OCI-LY3 (cell line): ENCODE results near the gene TRDMT1.

Experiments
- H2AFZ ChIP-seq: fragments of 200-600, 300-600 bp; shearing (Covaris generic); 2 replicates; pipeline ENCODE4 v1.6.0; 2014; ENCODE audit warnings: antibody characterized with exemption, low read depth, low read length
- H3K27ac ChIP-seq: fragments of 200-600, 300-600 bp; sonication (generic); 2 replicates; pipeline ENCODE4 v1.5.1; 2014; ENCODE audit warnings: mild to moderate bottlenecking, low read length, moderate library complexity, mixed read lengths
- H3K27me3 ChIP-seq: fragments of 200-600, 300-600 bp; sonication (generic); 2 replicates; pipeline ENCODE4 v1.6.1; 2014; ENCODE audit warnings: low read depth, low read length, mixed read lengths
- H3K36me3 ChIP-seq: fragments of 200-600, 300-600 bp; sonication (generic); replicated peaks from 2 replicates; pipeline ENCODE3; 2014; ENCODE audit warnings: low read depth, low read length, mixed read lengths
- H3K4me1 ChIP-seq: fragments of 300-600, 200-600 bp; sonication (generic); 2 replicates; pipeline ENCODE4 v1.6.1; 2014; ENCODE audit warnings: low read length, mixed read lengths
- H3K4me2 ChIP-seq: fragments of 200-600, 300-600 bp; sonication (generic); 2 replicates; pipeline ENCODE4 v1.6.1; 2014; ENCODE audit warnings: low read length, mixed read lengths
- H3K4me3 ChIP-seq: fragments of 300-600, 200-600 bp; sonication (generic); 2 replicates; pipeline ENCODE4 v1.5.1; 2014; ENCODE audit warnings: antibody characterized with exemption, mild to moderate bottlenecking, low read length, moderate library complexity
- H3K79me2 ChIP-seq: fragments of 300-600, 200-600 bp; shearing (Covaris generic); 2 replicates; pipeline ENCODE4 v1.6.1; 2014; ENCODE audit warnings: mild to moderate bottlenecking, low read length, mixed read lengths
- H3K9ac ChIP-seq: fragments of 300-600, 200-600 bp; shearing (Covaris generic); 2 replicates; pipeline ENCODE4 v1.6.0; 2014; ENCODE audit warnings: mild to moderate bottlenecking, low read length, moderate library complexity
- H3K9me3 ChIP-seq: fragments of 200-600, 300-600 bp; shearing (Covaris generic); 2 replicates; pipeline ENCODE4 v1.6.1; 2014; ENCODE audit warnings: low read length, mixed read lengths; ENCODE audit not compliant: insufficient read depth
- H4K20me1 ChIP-seq: fragments of 200-600, 300-600 bp; sonication (generic); 2 replicates; pipeline ENCODE4 v1.6.1; 2016; ENCODE audit warnings: low read length, mixed read lengths; ENCODE audit not compliant: insufficient read depth
- EZH2phosphoT487 ChIP-seq: fragments of 200-600 bp; shearing (Covaris generic); IDR thresholded peaks from 2 replicates; pipeline ENCODE4 v1.6.1; 2018; ENCODE audit warnings: antibody characterized with exemption, mixed run types, low read depth
- TF ChIP-seq, protein P1 (sequence below): fragments of 200-600, 300-600 bp; sonication (generic); IDR thresholded peaks from 2 replicates; pipeline ENCODE4 v1.5.1; 2014; ENCODE audit warnings: antibody characterized with exemption, low read length, low read depth

The TRDMT1 gene

DNA sequence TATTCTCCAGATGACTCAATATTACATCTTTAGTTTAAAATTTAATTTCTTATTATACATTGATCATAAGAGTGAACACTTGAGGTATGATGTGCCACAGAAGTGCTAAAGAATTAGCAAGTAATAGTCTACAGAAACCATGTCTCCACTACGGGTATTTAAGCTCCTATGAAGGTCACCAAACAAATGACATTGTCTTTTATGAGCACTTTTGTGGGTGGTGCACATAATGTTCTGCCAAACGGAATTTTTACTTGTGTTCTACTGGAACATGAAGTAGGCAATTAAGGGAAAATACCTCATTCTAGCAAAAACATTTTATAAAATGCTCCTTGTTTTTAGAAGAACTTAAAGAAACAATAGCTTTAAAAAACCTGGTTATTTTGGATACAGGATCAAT is 44.4 kb downstream of the TRDMT1 start:
- Histone ChIP-seq H3K36me3 (no peaks in the 10 kb centered on the region), H2AFZ (no peak overlapping the region), H3K4me1 (no peaks in the 10 kb centered on the region), H3K27me3 (no peaks in the 10 kb centered on the region), H3K9me3 (no peaks in the 10 kb centered on the region), H3K4me2 (no peak overlapping the region), H3K79me2 (no peaks in the 10 kb centered on the region), H4K20me1 (no peaks in the 10 kb centered on the region), H3K4me3 (no peak overlapping the region), H3K9ac (no peak overlapping the region), H3K27ac (no peak overlapping the region)
- TF ChIP-seq EZH2phosphoT487 = no peak
- TF ChIP-seq, protein P1, sequence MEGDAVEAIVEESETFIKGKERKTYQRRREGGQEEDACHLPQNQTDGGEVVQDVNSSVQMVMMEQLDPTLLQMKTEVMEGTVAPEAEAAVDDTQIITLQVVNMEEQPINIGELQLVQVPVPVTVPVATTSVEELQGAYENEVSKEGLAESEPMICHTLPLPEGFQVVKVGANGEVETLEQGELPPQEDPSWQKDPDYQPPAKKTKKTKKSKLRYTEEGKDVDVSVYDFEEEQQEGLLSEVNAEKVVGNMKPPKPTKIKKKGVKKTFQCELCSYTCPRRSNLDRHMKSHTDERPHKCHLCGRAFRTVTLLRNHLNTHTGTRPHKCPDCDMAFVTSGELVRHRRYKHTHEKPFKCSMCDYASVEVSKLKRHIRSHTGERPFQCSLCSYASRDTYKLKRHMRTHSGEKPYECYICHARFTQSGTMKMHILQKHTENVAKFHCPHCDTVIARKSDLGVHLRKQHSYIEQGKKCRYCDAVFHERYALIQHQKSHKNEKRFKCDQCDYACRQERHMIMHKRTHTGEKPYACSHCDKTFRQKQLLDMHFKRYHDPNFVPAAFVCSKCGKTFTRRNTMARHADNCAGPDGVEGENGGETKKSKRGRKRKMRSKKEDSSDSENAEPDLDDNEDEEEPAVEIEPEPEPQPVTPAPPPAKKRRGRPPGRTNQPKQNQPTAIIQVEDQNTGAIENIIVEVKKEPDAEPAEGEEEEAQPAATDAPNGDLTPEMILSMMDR = no peak

DNA sequence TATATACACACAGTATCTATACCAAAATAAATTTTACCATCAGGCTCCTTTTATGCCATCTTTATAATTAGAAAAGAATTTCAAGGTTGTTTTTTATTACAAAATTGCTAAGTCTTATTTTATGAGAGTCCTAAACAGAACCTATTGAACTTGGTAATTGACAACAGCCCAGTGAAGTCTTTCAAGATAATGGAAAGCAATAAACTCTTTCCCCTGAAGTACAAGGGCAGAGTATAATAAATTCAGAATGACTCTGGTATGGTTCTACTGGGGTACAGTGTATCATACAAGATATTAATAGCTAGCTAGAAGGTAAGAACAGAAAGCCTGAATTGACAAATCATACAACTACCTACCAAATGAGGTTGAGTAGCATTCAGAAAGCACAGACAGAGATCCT is 45.6 kb downstream of the TRDMT1 start:
- H3K36me3 ChIP-seq = no peaks in the 10 kb centered on the region
- no peaks in the 10 kb centered on the region for H3K79me2 ChIP-seq
- H3K4me1 ChIP-seq = no peaks in the 10 kb centered on the region
- no peak overlapping the region for H3K4me3 ChIP-seq
- no peaks in the 10 kb centered on the region for H4K20me1 ChIP-seq
- no peak overlapping the region for H3K27ac ChIP-seq
- H3K4me2 ChIP-seq = no peak overlapping the region
- H3K9ac ChIP-seq = no peak overlapping the region
- no peak overlapping the region for H2AFZ ChIP-seq
- no peak for TF ChIP-seq EZH2phosphoT487
- TF ChIP-seq, protein P1 = no peak
- H3K9me3 ChIP-seq = no peaks in the 10 kb centered on the region
- no peaks in the 10 kb centered on the region for H3K27me3 ChIP-seq

DNA sequence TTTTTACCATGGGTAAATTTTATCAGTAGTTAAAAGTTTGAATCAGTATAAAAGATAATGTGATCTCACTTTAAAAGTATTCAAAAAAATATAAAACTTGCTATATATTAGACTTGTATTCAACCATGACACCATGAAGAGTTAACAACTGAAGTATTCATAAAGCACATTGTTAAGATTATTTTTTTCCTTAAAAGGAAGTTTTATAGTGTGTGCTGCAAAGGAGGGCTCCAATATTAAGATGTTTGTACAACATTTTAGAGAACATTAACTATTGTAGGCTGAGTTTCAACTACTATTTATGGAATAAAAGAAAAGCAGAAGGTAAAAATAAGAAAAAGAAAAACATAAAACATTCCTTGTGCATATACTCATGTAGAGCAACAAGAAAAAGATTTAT is 47.4 kb downstream of the TRDMT1 start:
- H3K9me3 ChIP-seq = no peaks in the 10 kb centered on the region
- no peak overlapping the region for H3K4me3 ChIP-seq
- no peak overlapping the region for H3K4me2 ChIP-seq
- TF ChIP-seq, protein P1 = no peak
- no peak for TF ChIP-seq EZH2phosphoT487
- no peak overlapping the region for H2AFZ ChIP-seq
- H3K4me1 ChIP-seq = no peaks in the 10 kb centered on the region
- H3K27me3 ChIP-seq = no peaks in the 10 kb centered on the region
- H3K36me3 ChIP-seq = no peaks in the 10 kb centered on the region
- no peaks in the 10 kb centered on the region for H4K20me1 ChIP-seq
- H3K9ac ChIP-seq = no peak overlapping the region
- no peaks in the 10 kb centered on the region for H3K79me2 ChIP-seq
- H3K27ac ChIP-seq = no peak overlapping the region

DNA sequence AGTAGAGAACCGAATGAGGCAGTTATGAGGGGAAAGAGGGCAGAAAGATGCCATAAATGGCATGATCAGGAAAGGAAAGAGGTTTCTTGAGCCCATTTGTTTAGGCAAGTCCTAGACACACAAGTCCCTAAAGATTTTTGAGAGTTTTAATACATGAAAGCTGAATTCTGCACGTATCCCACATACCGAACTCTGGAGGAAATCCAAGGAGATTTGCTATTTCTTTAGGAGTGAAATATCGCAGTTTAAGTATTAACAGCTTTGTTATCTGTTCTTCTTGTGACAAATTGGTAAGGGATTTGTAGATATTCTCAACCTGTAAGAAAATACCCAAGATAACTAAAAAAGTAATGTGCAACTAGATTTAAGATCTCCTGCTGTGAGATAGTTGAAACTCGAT is 48.2 kb downstream of the TRDMT1 start:
- no peak overlapping the region for H3K4me3 ChIP-seq
- TF ChIP-seq, protein P1 = no peak
- TF ChIP-seq EZH2phosphoT487 = no peak

More for the DNA sequence above, 48.2 kb downstream of the TRDMT1 start:
- H3K36me3 ChIP-seq = no peaks in the 10 kb centered on the region
- no peaks in the 10 kb centered on the region for H3K27me3 ChIP-seq
- H3K27ac ChIP-seq = no peak overlapping the region
- H3K79me2 ChIP-seq = no peaks in the 10 kb centered on the region
- H3K9ac ChIP-seq = no peak overlapping the region
- no peak overlapping the region for H2AFZ ChIP-seq
- H3K9me3 ChIP-seq = no peaks in the 10 kb centered on the region
- H4K20me1 ChIP-seq = no peaks in the 10 kb centered on the region
- H3K4me1 ChIP-seq = no peaks in the 10 kb centered on the region
- no peak overlapping the region for H3K4me2 ChIP-seq
